ENCODE results near the gene KIF16B.
A peak's percentile ranks its signal among the peaks of the same experiment; 100 is the strongest.
"Not testable (repeated sequence)": the region's sequence is repeated elsewhere in the genome, so short reads cannot be mapped to it uniquely, and the experiment has no call there.

Gene KIF16B, protein sequence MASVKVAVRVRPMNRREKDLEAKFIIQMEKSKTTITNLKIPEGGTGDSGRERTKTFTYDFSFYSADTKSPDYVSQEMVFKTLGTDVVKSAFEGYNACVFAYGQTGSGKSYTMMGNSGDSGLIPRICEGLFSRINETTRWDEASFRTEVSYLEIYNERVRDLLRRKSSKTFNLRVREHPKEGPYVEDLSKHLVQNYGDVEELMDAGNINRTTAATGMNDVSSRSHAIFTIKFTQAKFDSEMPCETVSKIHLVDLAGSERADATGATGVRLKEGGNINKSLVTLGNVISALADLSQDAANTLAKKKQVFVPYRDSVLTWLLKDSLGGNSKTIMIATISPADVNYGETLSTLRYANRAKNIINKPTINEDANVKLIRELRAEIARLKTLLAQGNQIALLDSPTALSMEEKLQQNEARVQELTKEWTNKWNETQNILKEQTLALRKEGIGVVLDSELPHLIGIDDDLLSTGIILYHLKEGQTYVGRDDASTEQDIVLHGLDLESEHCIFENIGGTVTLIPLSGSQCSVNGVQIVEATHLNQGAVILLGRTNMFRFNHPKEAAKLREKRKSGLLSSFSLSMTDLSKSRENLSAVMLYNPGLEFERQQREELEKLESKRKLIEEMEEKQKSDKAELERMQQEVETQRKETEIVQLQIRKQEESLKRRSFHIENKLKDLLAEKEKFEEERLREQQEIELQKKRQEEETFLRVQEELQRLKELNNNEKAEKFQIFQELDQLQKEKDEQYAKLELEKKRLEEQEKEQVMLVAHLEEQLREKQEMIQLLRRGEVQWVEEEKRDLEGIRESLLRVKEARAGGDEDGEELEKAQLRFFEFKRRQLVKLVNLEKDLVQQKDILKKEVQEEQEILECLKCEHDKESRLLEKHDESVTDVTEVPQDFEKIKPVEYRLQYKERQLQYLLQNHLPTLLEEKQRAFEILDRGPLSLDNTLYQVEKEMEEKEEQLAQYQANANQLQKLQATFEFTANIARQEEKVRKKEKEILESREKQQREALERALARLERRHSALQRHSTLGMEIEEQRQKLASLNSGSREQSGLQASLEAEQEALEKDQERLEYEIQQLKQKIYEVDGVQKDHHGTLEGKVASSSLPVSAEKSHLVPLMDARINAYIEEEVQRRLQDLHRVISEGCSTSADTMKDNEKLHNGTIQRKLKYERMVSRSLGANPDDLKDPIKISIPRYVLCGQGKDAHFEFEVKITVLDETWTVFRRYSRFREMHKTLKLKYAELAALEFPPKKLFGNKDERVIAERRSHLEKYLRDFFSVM (N-terminal part only)

DNA sequence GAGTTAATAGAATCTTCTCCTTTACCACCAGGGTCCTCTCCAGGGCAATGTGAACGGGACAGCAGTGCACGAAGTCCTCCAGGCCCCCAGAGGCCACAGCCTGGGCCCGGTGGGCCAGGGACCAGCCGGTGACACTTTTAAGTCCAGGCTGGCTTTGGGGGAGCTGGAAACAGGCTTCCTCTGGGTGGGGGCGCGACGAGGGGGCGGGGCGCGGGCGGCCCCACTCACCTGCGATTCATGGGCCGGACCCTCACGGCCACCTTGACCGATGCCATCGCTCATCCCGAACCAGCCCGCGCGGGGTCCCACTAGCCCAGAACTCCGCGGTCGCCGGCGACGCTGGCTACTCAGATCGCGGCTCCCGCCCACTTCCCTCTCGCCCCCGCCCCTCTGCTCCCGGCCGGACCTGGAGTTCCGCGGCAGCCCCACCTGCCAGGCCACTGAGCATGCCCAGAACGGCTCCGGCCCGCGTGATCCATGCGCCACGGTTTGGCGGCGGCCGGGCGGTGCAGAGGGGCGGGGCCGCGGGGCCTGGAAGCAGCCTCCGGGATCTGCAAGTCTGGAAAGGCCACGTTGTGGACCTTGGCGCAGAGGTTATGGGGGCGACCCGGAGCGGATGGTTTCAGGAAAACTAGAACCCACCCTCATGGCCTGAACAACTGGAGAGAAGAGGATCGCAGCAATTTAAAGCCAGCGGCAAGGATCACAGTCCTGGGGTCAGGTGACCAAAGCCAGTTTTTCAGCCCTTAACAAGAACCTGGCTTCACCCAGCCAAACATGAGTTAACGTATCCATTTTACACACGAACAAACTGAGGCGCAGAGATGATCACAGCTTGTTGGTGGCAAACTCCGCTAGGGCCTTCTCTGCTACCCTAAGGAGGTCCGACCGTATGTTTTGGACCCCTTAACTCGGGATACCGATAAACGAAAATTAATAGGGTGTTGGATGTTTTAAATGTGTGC is at the start of gene KIF16B:
KIF16B (minus strand) TSS at position 448 of the 965 bp plus-strand sequence; CDS start at position 275, 173 bp downstream.
- peak; percentile 83 for DNase-seq

DNA sequence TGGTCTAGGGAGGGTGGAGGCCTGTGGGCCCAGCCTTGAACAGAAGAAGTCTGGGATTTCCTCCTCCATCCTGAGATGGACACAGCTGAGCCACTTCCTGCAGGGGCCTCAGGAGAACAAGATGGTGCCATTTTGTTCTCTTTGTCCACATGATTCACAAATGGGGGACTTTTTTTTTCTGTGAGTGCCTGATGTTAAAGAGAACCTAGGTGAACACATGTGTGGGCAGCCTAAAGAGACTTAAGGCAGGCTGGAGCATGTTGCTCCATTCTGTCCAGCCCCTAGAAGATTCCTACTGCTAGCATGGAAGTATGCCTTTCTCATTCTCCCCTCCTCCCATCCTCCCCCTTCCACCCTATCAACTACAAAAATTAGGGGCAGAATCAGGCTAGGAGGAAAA is 49.3 kb upstream of the KIF16B start:
- DNase-seq = no peak

DNA sequence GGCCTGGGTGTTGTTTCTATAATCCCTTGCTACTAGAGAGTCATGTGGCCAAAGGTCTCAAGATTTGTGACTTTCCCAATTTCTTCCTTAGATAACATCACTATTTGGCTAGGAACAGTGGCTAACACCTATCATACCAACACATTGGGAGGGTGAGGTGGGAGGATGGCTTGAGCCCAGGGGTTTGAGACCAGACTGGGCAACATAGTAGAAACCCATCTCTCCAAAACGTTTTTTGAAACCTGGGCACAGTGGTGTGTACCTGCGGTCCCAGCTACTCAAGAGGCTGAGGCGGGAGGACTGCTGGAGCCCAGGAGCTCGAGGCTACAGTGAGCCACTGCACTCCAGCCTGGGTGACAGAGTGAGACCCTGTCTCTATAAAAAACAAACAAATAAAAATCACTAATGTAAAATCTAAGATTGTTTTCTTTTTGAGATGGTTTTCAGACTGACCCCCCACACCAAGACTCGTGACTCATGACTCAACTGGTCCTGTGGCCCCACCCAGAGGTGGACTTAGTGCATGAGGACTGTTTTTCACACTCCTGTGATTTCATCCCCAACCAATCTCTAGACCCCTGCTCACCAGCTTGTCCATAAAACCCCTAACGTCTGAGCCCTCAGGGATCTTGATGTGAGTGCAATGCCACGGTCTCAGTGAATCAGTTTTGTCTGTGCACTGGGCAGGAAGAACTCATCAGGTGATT is 48.3 kb upstream of the KIF16B start:
- no peak for DNase-seq

DNA sequence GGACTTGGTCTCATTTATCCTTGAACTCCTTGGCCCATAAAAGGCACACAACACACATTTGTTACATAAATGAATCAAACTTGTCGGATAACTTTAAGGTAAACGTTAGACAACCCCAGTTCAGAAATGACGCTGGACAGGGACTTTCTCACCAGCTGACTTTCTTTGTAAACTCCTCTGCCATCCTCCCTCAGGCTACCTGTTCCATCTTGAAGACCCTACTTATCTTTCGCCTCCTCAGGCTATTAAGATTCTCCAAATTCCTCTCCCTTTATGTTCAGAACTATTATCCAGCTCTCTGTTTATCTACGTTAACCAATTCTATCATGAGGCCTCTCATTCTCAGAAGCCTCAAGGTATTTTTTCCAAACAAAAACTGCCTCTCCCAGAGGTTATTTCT is 47.7 kb upstream of the KIF16B start:
- DNase-seq = no peak

DNA sequence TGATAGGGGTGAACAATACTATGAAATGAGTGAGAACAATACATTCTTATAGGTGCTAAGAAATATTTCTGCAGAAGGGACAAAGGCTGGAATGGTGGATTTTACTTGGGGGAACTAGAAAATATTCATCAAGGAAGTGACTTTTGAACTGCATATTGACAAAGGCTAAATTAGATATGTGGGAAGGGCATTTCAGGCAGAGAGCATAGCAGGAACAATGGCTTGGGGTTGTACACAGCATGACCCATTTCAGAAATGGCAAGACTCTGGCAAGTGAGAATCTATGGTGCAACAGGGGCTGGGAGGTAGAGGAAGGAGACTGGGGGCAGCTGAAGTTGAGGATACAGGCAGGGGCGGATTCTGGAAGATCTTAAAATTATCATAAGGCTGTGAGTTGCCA is 46.7 kb upstream of the KIF16B start:
- no peak for DNase-seq

DNA sequence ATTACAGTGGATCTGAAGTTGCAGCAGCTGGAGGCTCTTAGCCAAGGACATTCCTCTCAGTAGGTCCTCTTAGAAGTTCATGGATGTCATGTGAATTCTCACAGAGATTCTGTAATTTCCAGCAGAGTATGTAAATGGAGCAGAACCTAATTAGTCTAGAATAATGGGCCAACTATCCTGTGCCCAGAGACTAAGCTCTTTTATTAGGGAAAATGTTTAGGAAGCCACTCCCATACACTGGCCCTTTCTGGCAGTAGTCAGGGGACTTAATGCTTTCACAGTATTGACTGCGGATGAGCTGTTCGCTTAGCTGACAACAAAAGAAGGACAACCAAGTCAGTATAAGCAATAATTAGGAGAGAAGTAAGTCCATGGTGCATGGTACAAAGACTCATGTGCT is 43.8 kb upstream of the KIF16B start:
- DNase-seq = no peak

DNA sequence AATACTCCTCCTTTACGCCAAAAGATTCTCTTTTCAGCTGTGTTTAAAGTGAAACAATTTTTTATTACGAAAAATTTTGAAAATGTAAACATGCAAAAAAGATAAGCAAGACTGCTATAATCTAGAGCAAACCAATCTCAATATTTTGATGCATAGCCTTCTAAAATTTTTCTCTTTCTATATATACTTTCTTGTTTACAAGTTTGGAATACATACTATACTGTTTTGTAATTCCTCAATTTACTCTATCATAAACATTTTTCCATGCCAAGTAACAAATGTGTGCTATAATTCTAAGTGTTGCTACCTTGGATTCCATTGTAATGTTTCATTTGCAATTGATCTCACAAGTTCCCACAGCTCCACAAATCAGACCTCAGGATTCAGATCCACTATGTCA is 43.1 kb upstream of the KIF16B start:
- DNase-seq = no peak

DNA sequence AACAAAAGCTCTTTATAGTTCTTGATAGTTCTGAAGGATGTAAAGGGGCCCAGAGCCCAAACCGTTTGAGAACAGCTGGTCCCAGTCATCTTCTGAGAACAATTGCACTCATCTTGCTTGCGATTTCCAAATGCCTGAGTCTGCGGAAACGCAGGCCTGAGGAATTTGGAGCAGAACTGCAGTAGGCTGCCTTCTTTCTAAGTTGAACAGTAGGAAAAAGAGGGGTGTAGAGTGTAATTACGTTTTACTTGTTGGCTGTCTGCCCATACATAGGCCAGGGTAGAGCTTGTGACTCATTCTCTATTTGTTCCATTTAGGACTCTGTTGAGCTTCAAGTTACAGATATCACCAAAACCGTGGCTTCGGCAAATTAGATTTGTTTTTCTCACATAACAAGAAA is 42.0 kb upstream of the KIF16B start:
- no peak for DNase-seq

DNA sequence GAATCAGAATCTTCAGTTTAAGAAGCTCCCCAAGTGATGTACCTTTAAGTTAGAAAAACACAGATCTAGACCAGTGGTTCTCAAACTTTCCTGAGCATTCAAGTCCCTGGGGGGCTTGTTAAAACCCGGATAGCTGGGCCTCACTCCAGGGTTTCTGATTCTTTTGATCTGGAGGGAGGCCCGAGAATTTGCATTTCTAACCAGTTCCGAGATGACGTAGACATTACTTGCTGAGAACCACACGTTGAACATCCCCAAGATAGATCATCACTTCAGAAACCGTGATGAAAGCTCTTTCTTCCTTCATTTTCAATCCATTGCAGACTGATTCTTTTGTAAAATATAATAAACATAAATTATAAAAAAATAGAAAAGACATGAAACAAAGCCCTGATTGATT is 40.7 kb upstream of the KIF16B start:
- DNase-seq = no peak

DNA sequence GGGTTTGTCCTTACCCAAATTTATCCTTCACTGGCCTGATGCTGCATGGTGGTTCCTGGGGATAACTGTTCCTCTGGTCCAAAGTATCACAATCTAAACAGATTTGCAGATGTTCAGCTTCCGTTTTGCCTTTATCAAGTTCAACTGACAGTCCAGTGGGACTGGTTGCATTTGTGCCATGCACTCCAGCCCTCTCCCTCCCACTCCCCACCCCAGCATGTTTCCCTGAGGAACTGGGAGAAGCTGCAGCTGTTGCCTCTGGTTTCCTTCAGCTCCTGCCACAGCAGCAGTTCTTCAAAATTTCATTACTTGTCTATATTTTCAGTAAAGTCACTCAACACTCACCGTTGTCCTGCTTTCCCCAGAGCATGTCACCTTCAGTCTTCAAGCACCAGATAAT is 39.5 kb upstream of the KIF16B start:
- DNase-seq = no peak

DNA sequence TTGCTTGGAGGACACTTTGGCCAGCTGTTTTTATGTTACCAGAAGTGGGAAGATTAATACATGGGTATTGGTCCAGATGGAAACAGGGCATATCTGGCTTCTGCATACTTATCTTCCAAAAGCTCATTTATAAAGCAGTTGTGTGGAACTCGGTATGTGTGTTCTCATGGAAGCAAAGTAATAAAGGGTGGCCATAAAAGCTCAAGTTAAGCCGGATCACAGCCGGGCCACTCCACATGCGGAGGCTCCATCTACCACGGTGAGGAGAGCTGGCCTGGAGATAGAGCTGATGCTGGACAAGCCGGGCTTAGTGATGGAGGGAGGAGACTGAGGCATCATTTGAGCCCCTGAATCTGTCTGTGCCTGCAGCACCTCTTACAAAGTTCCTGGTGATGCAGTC is 38.6 kb upstream of the KIF16B start:
- no peak for DNase-seq

DNA sequence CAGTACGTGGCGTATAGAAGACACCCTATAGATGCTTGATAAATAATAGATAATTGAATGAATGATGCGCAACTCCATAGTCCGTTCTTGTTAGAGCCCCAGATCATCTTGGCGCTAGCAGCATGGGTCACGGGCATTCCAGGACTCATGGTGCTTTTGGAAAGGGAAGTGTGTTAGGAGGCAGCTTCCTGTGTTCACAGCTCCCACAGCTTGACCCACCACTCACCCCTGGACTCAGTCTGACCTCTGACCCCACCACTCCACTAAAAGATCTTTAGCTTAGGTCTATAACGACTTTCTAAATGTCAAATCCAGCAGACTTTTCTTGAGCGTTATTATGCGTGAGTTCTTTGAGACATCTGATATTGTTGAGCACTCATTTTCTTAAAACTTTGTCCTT is 35.8 kb upstream of the KIF16B start:
- no peak for DNase-seq

DNA sequence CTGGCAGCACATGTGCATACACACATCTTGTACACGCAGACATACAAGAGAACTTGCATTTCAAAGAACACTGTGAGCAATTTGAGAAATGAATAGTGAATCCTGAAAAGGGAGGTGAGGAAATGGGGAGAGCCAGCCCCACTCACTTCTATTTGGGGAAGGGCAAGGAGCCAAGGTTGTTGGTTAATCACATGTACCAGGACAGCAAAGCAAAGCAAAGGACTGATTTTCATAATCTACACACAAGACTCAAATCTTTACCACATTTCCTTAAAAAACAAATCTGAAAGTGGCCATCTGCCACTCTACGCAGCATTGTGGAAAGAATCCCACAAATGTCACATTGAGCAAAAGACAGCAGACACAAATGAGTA is 35.0 kb upstream of the KIF16B start:
- DNase-seq = no peak

DNA sequence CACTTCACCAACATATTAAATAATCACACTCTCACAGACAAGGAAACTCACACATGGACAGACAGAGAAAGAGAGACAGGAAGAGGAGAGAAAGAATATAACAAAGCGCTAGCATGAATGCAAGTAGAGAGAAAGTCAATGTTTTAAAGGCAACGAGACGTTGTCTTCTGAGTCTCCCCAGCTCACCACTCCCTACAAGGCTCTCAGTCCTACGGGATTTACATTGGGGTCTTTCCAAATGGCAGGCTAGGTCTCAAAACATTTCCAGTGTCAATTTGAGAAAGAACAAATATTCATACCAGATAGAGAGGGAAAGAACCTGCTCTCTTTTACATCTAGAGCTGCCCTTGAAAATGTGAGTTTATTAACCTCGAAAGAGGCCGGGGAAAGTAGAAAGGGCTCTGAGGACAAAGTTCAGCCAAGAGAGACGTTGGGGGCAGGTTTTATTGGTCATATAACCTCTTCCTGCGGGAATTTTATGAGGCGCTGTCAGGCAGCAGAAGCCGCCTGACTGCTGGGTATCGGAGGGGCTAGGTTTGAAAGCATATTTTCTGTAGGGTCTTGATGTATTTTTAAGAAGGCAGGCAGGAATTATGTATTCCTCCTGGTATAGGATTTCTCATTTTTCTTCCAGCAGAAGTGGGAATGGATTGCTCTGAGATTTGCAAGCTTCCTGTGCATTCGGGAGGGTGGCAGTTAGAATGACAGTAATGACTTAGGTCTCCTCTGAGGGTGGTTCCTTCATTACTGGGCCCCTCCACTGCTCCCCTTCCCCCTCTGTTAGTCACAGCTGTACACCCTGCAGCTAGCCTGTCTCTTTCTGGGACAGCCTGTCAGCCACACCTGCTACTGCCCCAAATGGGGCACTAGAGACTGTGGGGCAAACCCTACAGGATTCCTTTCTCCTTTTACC is 34.4 kb upstream of the KIF16B start:
- DNase-seq = no peak

DNA sequence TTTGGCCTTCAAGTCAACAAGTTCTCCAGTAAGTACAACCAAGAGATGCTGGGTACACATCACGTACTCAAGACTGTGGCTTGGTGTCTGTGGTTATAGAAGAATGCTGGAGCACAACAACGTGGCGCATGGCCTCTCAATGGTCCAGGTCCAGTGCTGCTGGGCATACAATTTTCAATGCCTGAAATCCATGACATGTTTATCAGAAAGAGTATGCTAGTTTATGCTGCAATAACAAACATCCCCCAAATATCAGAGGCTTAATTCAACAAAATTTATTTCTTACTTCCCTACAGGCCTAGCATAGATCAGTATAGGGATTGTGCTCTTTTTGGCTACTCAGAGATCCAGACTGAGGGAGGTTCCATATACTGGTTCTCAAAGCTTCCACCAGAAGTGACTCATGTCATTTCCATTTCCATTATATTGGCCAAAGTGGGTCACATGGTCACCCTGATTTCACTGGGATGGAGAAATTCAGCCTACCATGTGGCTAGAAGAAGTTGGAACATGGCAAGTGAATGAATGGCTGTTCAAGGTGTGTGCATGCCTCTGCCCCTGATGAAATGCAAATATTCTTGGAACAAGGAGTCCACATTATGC is 33.3 kb upstream of the KIF16B start:
- no peak for DNase-seq

DNA sequence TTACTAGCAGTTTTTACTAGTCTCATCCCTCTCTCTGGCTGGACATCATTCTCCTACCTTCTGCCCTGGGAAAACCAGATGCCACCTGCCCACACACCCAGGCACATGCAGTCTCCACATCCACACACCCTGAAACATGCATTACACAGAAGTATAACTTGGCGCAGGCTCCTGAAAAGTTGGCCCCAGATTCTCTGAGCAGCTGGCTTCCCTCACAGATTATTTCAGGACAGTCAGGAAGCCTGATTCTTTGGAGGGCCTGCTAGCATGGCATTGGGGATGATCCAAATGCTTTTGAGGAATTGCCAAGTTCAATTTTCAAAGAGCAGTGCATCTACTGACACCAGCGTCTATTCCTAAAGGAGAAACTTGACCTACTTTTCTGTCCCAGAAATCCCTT is 27.8 kb upstream of the KIF16B start:
- no peak for DNase-seq

DNA sequence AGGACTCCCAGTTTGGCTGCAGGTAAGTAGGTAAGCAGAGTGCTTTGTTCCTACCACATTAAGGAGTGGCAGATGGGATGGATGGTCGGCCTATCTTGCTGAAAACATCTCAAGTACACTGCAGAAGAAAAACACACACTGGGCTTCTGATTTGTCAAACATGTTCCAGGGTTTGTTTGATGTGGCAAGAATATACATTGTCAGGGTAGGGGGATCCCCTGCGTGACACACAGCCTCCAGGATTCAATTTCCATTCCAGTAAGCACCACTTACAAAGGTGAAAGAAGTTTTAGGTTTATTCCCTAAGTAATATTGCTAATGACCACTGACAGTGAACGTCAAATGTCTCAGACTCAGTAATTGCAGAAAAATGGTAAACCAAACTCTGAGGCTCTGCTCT is 26.0 kb upstream of the KIF16B start:
- DNase-seq = no peak

DNA sequence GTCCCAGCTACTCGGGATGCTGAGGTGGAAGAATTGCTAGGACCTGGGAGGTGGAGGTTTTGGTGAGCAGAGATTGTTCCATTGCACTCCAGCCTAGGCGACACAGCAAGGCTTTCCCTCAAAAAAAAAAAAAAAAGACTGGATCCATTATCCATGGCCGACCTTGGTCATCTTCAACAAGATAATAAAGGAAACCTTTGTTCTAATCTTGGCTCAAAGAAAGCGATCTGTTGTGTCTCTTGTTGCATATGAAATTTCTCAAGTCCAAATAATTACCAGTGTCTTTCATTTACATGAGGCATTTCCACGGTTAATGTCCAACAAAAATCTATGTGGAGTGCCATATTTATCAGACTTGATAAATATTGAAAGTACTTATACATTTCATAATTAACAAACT is 23.7 kb upstream of the KIF16B start:
- no peak for DNase-seq

DNA sequence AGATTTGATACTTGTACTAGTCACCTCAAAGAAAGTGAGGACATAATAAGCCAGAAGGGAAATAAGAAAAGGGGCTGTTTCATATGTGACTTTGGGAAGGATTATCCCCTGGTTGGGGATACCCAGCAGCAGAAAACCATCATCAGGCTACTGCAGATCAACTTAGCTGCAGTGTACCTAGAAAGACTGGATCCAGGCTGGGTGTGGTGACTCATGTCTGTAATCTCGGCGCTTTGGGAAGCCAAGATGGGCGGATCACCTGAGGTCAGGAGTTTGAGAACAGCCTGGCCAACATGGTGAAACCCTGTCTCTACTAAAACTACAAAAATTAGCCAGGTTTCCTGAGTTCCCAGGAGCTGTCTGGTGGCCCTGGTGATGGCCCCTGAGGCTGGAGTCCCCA is 23.2 kb upstream of the KIF16B start:
- not testable (repeated sequence) for DNase-seq

DNA sequence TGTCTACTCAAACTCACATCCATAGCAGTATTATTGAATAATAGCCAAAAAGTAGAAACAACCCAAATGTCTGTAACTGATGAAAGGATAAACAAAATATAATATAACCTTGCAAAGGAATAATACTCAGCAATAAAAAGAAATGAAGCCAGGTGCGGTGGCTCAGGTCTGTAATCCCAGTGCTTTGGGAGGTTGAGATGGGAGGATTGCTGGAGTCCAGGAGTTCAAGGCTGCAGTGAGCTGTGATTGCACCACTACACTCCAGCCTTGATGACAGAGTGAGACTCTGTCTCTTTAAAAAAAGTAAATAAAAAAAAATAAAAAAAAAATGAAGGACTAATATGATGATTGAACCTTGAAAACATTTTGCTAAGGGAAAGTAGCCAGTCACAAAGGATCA is 22.1 kb upstream of the KIF16B start:
- DNase-seq = no peak

Measured in NCI-H2029 (cell line).